ENCODE results near the gene MAN1A1.

MAN1A1 gene

GRCh38 chr6:119215885-119216590, 133.5 kb downstream of the MAN1A1 start:
- Histone ChIP-seq H3K9me3 (ENCODE audit: insufficient read depth, low read length) (no peaks in the 10 kb centered on the region), H2AFZ (ENCODE audit: low read depth, low read length, severe bottlenecking) (no peak overlapping the region), H3K4me2 (ENCODE audit: low read depth, low read length, poor library complexity, severe bottlenecking) (no peak overlapping the region), H3K27me3 (ENCODE audit: low read length) (no peaks in the 10 kb centered on the region), H3K4me3 (ENCODE audit: insufficient read depth, low read length, poor library complexity, severe bottlenecking) (no peak overlapping the region), H3K79me2 (ENCODE audit: insufficient read depth, low read length) (no peaks in the 10 kb centered on the region), H3K9ac (ENCODE audit: low read length) (no peak overlapping the region), H4K20me1 (ENCODE audit: low read depth, low read length) (no peaks in the 10 kb centered on the region), H3K9me2 (replicated peaks; ENCODE audit: insufficient read depth, low read length) (no peaks in the 10 kb centered on the region), H3K27ac (ENCODE audit: low read depth, low read length) (no peak overlapping the region), H3F3A (ENCODE audit: insufficient read depth) (no peaks in the 10 kb centered on the region), H3K36me3 (ENCODE audit: low read length) (no peaks in the 10 kb centered on the region)
- TF ChIP-seq CTCF (IDR thresholded peaks at IDR 0.05; ENCODE audit: insufficient read depth, low read length, poor library complexity, severe bottlenecking) (no peak), EZH2phosphoT487 (conservative IDR thresholded peaks at IDR 0.05; ENCODE audit: low read length) (no peak)

- Histone ChIP-seq H4K20me1 (ENCODE audit: low read depth, low read length) (no peaks in the 10 kb centered on the region), H3K36me3 (ENCODE audit: low read length) (no peaks in the 10 kb centered on the region), H3K9me2 (replicated peaks; ENCODE audit: insufficient read depth, low read length) (no peaks in the 10 kb centered on the region), H3K27ac (ENCODE audit: low read depth, low read length) (no peak overlapping the region), H3K9me3 (ENCODE audit: insufficient read depth, low read length) (no peaks in the 10 kb centered on the region), H3F3A (ENCODE audit: insufficient read depth) (no peaks in the 10 kb centered on the region), H3K79me2 (ENCODE audit: insufficient read depth, low read length) (no peaks in the 10 kb centered on the region), H3K27me3 (ENCODE audit: low read length) (no peaks in the 10 kb centered on the region), H3K4me2 (ENCODE audit: low read depth, low read length, poor library complexity, severe bottlenecking) (no peak overlapping the region), H3K4me3 (ENCODE audit: insufficient read depth, low read length, poor library complexity, severe bottlenecking) (no peak overlapping the region), H3K9ac (ENCODE audit: low read length) (no peak overlapping the region), H2AFZ (ENCODE audit: low read depth, low read length, severe bottlenecking) (no peak overlapping the region)
- no peak for TF ChIP-seq CTCF (IDR thresholded peaks at IDR 0.05; ENCODE audit: insufficient read depth, low read length, poor library complexity, severe bottlenecking)
- no peak for TF ChIP-seq EZH2phosphoT487 (conservative IDR thresholded peaks at IDR 0.05; ENCODE audit: low read length)
These were observed 134.3 kb downstream of the MAN1A1 start for GRCh38 chr6:119215309-119215708.

GRCh38 chr6:119210596-119210995, 139.0 kb downstream of the MAN1A1 start:
- H3K27ac ChIP-seq (ENCODE audit: low read depth, low read length), result no peak overlapping the region
- no peaks in the 10 kb centered on the region for H3K79me2 ChIP-seq (ENCODE audit: insufficient read depth, low read length)
- H3K27me3 ChIP-seq (ENCODE audit: low read length), result no peaks in the 10 kb centered on the region
- no peaks in the 10 kb centered on the region for H3F3A ChIP-seq (ENCODE audit: insufficient read depth)
- no peaks in the 10 kb centered on the region for H4K20me1 ChIP-seq (ENCODE audit: low read depth, low read length)
- H3K4me3 ChIP-seq (ENCODE audit: insufficient read depth, low read length, poor library complexity, severe bottlenecking), result no peak overlapping the region
- no peak overlapping the region for H2AFZ ChIP-seq (ENCODE audit: low read depth, low read length, severe bottlenecking)
- TF ChIP-seq CTCF (IDR thresholded peaks at IDR 0.05; ENCODE audit: insufficient read depth, low read length, poor library complexity, severe bottlenecking), result no peak
- no peak for TF ChIP-seq EZH2phosphoT487 (conservative IDR thresholded peaks at IDR 0.05; ENCODE audit: low read length)
- H3K36me3 ChIP-seq (ENCODE audit: low read length), result no peaks in the 10 kb centered on the region
- no peaks in the 10 kb centered on the region for H3K9me3 ChIP-seq (ENCODE audit: insufficient read depth, low read length)
- no peak overlapping the region for H3K4me2 ChIP-seq (ENCODE audit: low read depth, low read length, poor library complexity, severe bottlenecking)
- H3K9ac ChIP-seq (ENCODE audit: low read length), result no peak overlapping the region
- H3K9me2 ChIP-seq (replicated peaks; ENCODE audit: insufficient read depth, low read length), result no peaks in the 10 kb centered on the region

All from SU-DHL-6 (cell line).